HEK293 (cell line): ENCODE results near the gene DNMT3L.

ENCODE experiments used
- CTCF ChIA-PET: fragments of 350-600 bp; formaldehyde crosslinking; extraction: SDS; loops from one replicate; lab custom pipeline; 2021; ENCODE audit warnings: antibody characterized with exemption; lab: Yijun Ruan, JAX
- POLR2A ChIA-PET: fragments of 300-600 bp; formaldehyde crosslinking; extraction: SDS; loops from one replicate; lab custom pipeline; 2020; ENCODE audit warnings: antibody characterized with exemption, inconsistent platforms; lab: Yijun Ruan, JAX
- H3K27ac ChIP-seq: fragments of 200-500 bp; sonication (Bioruptor generic); 2 replicates; pipeline ENCODE4 v1.5.1; 2014; ENCODE audit warnings: low read depth, low read length, control low read depth, inconsistent platforms; ENCODE audit errors: extremely low read depth
- H3K36me3 ChIP-seq, 2 experiments: fragments of 200-500 bp in 1 of 2; sonication (Bioruptor generic) in 1 of 2; 1 replicate in 1 of 2; 2 replicates in 1 of 2; pipeline ENCODE4 v1.5.1; 2014 to 2017; ENCODE audit warnings: inconsistent platforms in 2 of 2, low read length in 2 of 2; ENCODE audit not compliant: control insufficient read depth in 2 of 2, insufficient read depth in 1 of 2
- H3K4me1 ChIP-seq: fragments of 200-500 bp; sonication (Bioruptor generic); 2 replicates; pipeline ENCODE4 v1.5.1; 2014; ENCODE audit warnings: mild to moderate bottlenecking, low read length, inconsistent platforms; ENCODE audit not compliant: control insufficient read depth, insufficient read depth
- H3K4me3 ChIP-seq: 2 replicates; pipeline ENCODE4 v1.5.1; 2011; ENCODE audit warnings: low read depth, mild to moderate bottlenecking, control low read depth, low read length, moderate library complexity
- H3K9me3 ChIP-seq: fragments of 200-500 bp; sonication (Bioruptor generic); 2 replicates; pipeline ENCODE4 v1.5.1; 2014; ENCODE audit warnings: low read depth, low read length, inconsistent platforms; ENCODE audit not compliant: control insufficient read depth, insufficient read depth
- BCL6B ChIP-seq: fragments of 450-650 bp; formaldehyde crosslinking; IDR thresholded peaks from 2 replicates; pipeline ENCODE4 v1.5.1; 2017; ENCODE audit warnings: missing biosample characterization, missing genetic modification characterization
- GLIS2 ChIP-seq: fragments of 450-650 bp; formaldehyde crosslinking; IDR thresholded peaks from 2 replicates; pipeline ENCODE4 v1.5.1; 2016; ENCODE audit warnings: missing biosample characterization, missing genetic modification characterization
- KLF1 ChIP-seq: fragments of 450-650 bp; formaldehyde crosslinking; IDR thresholded peaks from 2 replicates; pipeline ENCODE4 v1.5.1; 2016; ENCODE audit warnings: missing biosample characterization, missing genetic modification characterization
- KLF10 ChIP-seq: fragments of 450-650 bp; IDR thresholded peaks from 2 replicates; pipeline ENCODE4 v1.5.1; 2018; ENCODE audit warnings: missing biosample characterization, mild to moderate bottlenecking, missing genetic modification characterization
- KLF9 ChIP-seq: fragments of 450-650 bp; formaldehyde crosslinking; IDR thresholded peaks from 2 replicates; pipeline ENCODE4 v1.5.1; 2016; ENCODE audit warnings: missing biosample characterization, missing genetic modification characterization, low read depth
- PRDM1 ChIP-seq: fragments of 450-650 bp; formaldehyde crosslinking; IDR thresholded peaks from 2 replicates; pipeline ENCODE4; 2016; ENCODE audit warnings: missing biosample characterization, missing genetic modification characterization
- RBAK ChIP-seq: fragments of 450-650 bp; formaldehyde crosslinking; IDR thresholded peaks from 2 replicates; pipeline ENCODE4 v1.5.1; 2016; ENCODE audit warnings: missing biosample characterization, missing genetic modification characterization
- SP7 ChIP-seq: fragments of 450-650 bp; formaldehyde crosslinking; IDR thresholded peaks from 2 replicates; pipeline ENCODE4 v1.5.1; 2016; ENCODE audit warnings: missing biosample characterization, missing genetic modification characterization
- WT1 ChIP-seq: fragments of 450-650 bp; formaldehyde crosslinking; IDR thresholded peaks from 2 replicates; pipeline ENCODE4 v1.5.1; 2016; ENCODE audit warnings: missing biosample characterization, missing genetic modification characterization
- ZBTB1 ChIP-seq: fragments of 450-650 bp; formaldehyde crosslinking; IDR thresholded peaks from 2 replicates; pipeline ENCODE4 v1.5.1; 2016; ENCODE audit warnings: missing biosample characterization, missing genetic modification characterization
- ZFHX2 ChIP-seq: fragments of 450-650 bp; formaldehyde crosslinking; conservative IDR thresholded peaks from 2 replicates; pipeline ENCODE4 v1.5.1; 2016; ENCODE audit warnings: missing biosample characterization, missing genetic modification characterization
- ZFP41 ChIP-seq: fragments of 450-650 bp; formaldehyde crosslinking; IDR thresholded peaks from 2 replicates; pipeline ENCODE4 v1.5.1; 2016; ENCODE audit warnings: missing biosample characterization, missing genetic modification characterization, borderline replicate concordance
- ZNF114 ChIP-seq: fragments of 450-650 bp; formaldehyde crosslinking; IDR thresholded peaks from 2 replicates; pipeline ENCODE4 v1.5.0; 2017; ENCODE audit warnings: missing biosample characterization, missing genetic modification characterization
- ZNF121 ChIP-seq: fragments of 450-650 bp; formaldehyde crosslinking; IDR thresholded peaks from 2 replicates; pipeline ENCODE4 v1.5.1; 2016; ENCODE audit warnings: missing biosample characterization, missing genetic modification characterization
- ZNF133 ChIP-seq: fragments of 450-650 bp; formaldehyde crosslinking; IDR thresholded peaks from 2 replicates; pipeline ENCODE4 v1.5.1; 2016; ENCODE audit warnings: missing biosample characterization, missing genetic modification characterization
- ZNF16 ChIP-seq: fragments of 450-650 bp; formaldehyde crosslinking; IDR thresholded peaks from 2 replicates; pipeline ENCODE4 v1.5.1; 2016; ENCODE audit warnings: low read depth, missing biosample characterization, missing genetic modification characterization
- ZNF292 ChIP-seq: fragments of 450-650 bp; formaldehyde crosslinking; IDR thresholded peaks from 2 replicates; pipeline ENCODE4 v1.5.1; 2016; ENCODE audit warnings: low read depth, missing biosample characterization, missing genetic modification characterization, borderline replicate concordance
- ZNF335 ChIP-seq: fragments of 450-650 bp; formaldehyde crosslinking; conservative IDR thresholded peaks from 2 replicates; pipeline ENCODE4 v1.5.1; 2016; ENCODE audit warnings: missing biosample characterization, missing genetic modification characterization
- ZNF354C ChIP-seq: fragments of 450-650 bp; formaldehyde crosslinking; IDR thresholded peaks from 2 replicates; pipeline ENCODE4 v1.5.1; 2016; ENCODE audit warnings: missing biosample characterization, missing genetic modification characterization, low read depth, borderline replicate concordance
- ZNF391 ChIP-seq: fragments of 450-650 bp; formaldehyde crosslinking; IDR thresholded peaks from 2 replicates; pipeline ENCODE4 v1.5.1; 2016; ENCODE audit warnings: low read depth, missing biosample characterization, missing genetic modification characterization, borderline replicate concordance
- ZNF423 ChIP-seq: fragments of 450-650 bp; formaldehyde crosslinking; IDR thresholded peaks from 2 replicates; pipeline ENCODE4 v1.5.1; 2016; ENCODE audit warnings: missing biosample characterization, missing genetic modification characterization
- ZNF473 ChIP-seq: fragments of 450-650 bp; formaldehyde crosslinking; IDR thresholded peaks from 2 replicates; pipeline ENCODE4 v1.5.1; 2017; ENCODE audit warnings: missing biosample characterization, missing genetic modification characterization
- ZNF664 ChIP-seq: fragments of 450-650 bp; formaldehyde crosslinking; IDR thresholded peaks from 2 replicates; pipeline ENCODE4 v1.5.1; 2016; ENCODE audit warnings: missing biosample characterization, missing genetic modification characterization
- ZNF707 ChIP-seq: fragments of 450-650 bp; formaldehyde crosslinking; IDR thresholded peaks from 2 replicates; pipeline ENCODE4 v1.5.1; 2016; ENCODE audit warnings: missing biosample characterization, missing genetic modification characterization
- ZNF837 ChIP-seq: fragments of 450-650 bp; formaldehyde crosslinking; IDR thresholded peaks from 2 replicates; pipeline ENCODE4 v1.5.1; 2016; ENCODE audit warnings: missing biosample characterization, missing genetic modification characterization
- ZXDB ChIP-seq: fragments of 450-650 bp; formaldehyde crosslinking; IDR thresholded peaks from 2 replicates; pipeline ENCODE4 v1.5.1; 2016; ENCODE audit warnings: missing biosample characterization, missing genetic modification characterization
- TF ChIP-seq, protein P1 (sequence below): fragments of 450-650 bp; formaldehyde crosslinking; IDR thresholded peaks from 2 replicates; pipeline ENCODE4 v1.5.1; 2016; ENCODE audit warnings: missing biosample characterization, missing genetic modification characterization
- TF ChIP-seq, protein P2 (sequence below): fragments of 450-650 bp; formaldehyde crosslinking; IDR thresholded peaks from 2 replicates; pipeline ENCODE4 v1.5.1; 2016; ENCODE audit warnings: missing biosample characterization, missing genetic modification characterization
- TF ChIP-seq, protein P3 (sequence below): fragments of 450-650 bp; formaldehyde crosslinking; IDR thresholded peaks from 2 replicates; pipeline ENCODE4 v1.5.0; 2017; ENCODE audit warnings: missing biosample characterization, missing genetic modification characterization, borderline replicate concordance

Gene DNMT3L

GRCh38 chr21:44296916-44297315 is 35.2 kb upstream of the DNMT3L start (continued):
- TF ChIP-seq ZNF423 (tag by site-specific recombination): no peak
- TF ChIP-seq ZNF707 (tag by site-specific recombination): no peak
- no peak for TF ChIP-seq ZNF133 (tag by site-specific recombination)
- TF ChIP-seq, protein P1, sequence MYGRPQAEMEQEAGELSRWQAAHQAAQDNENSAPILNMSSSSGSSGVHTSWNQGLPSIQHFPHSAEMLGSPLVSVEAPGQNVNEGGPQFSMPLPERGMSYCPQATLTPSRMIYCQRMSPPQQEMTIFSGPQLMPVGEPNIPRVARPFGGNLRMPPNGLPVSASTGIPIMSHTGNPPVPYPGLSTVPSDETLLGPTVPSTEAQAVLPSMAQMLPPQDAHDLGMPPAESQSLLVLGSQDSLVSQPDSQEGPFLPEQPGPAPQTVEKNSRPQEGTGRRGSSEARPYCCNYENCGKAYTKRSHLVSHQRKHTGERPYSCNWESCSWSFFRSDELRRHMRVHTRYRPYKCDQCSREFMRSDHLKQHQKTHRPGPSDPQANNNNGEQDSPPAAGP: no peak
- no peak for TF ChIP-seq WT1 (tag by site-specific recombination)
- TF ChIP-seq ZNF114 (tag by site-specific recombination): no peak

DNA sequence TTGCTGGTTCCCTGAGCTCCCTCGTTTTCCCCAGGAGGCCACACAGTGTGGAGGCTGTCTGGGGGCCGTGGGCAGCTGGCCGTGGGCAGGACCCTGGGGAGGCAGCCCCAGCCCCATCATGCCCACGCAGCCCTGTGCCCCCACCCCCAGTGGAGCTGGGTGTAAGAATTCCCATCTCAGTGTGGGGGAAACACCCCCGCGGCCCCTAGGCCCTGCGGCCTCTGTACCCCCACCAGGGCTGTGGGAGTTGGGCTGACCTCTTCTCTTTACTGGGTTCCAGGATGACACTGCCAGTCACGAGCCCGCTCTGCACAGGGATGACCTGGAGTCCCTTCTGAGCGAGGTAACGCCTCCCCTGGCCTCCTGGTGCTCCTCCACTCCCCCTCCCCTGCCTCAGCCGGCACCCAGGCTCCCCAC is 34.4 kb upstream of the DNMT3L start:
- ChIA-PET CTCF (interaction anchor here (1.0 to 1.5 kb wide), 2 partner anchors 9 kb away, joined by 3 to 4 read pairs; no protein-coding TSS in a partner anchor), POLR2A (no interaction called here)
- no peaks in the 10 kb centered on the region for H3K9me3 ChIP-seq
- no peak overlapping the region for H3K4me3 ChIP-seq
- no peak overlapping the region for H3K27ac ChIP-seq
- H3K36me3 ChIP-seq: no peaks in the 10 kb centered on the region
- H3K4me1 ChIP-seq: peaks cover 8% of the 10 kb centered on the region; the same call in 1 of the 2 replicates
- peak; percentile 57 for TF ChIP-seq GLIS2 (tag by site-specific recombination)
- no peak for TF ChIP-seq ZNF335
- TF ChIP-seq, protein P2, sequence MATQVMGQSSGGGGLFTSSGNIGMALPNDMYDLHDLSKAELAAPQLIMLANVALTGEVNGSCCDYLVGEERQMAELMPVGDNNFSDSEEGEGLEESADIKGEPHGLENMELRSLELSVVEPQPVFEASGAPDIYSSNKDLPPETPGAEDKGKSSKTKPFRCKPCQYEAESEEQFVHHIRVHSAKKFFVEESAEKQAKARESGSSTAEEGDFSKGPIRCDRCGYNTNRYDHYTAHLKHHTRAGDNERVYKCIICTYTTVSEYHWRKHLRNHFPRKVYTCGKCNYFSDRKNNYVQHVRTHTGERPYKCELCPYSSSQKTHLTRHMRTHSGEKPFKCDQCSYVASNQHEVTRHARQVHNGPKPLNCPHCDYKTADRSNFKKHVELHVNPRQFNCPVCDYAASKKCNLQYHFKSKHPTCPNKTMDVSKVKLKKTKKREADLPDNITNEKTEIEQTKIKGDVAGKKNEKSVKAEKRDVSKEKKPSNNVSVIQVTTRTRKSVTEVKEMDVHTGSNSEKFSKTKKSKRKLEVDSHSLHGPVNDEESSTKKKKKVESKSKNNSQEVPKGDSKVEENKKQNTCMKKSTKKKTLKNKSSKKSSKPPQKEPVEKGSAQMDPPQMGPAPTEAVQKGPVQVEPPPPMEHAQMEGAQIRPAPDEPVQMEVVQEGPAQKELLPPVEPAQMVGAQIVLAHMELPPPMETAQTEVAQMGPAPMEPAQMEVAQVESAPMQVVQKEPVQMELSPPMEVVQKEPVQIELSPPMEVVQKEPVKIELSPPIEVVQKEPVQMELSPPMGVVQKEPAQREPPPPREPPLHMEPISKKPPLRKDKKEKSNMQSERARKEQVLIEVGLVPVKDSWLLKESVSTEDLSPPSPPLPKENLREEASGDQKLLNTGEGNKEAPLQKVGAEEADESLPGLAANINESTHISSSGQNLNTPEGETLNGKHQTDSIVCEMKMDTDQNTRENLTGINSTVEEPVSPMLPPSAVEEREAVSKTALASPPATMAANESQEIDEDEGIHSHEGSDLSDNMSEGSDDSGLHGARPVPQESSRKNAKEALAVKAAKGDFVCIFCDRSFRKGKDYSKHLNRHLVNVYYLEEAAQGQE (tag by site-specific recombination): no peak
- TF ChIP-seq ZNF16 (tag by site-specific recombination): no peak
- no peak for TF ChIP-seq BCL6B
- no peak for TF ChIP-seq KLF10 (tag by site-specific recombination)
- TF ChIP-seq RBAK: no peak
- no peak for TF ChIP-seq SP7 (tag by site-specific recombination)
- TF ChIP-seq ZNF391 (tag by site-specific recombination): no peak
- no peak for TF ChIP-seq KLF9 (tag by site-specific recombination)
- TF ChIP-seq ZNF837 (tag by site-specific recombination): no peak
- no peak for TF ChIP-seq ZNF664 (tag by site-specific recombination)
- no peak for TF ChIP-seq ZBTB1 (tag by site-specific recombination)
- TF ChIP-seq ZNF121 (tag by site-specific recombination): no peak
- no peak for TF ChIP-seq ZNF473
- no peak for TF ChIP-seq PRDM1 (tag by site-specific recombination)
- TF ChIP-seq KLF1: no peak
- TF ChIP-seq ZFP41 (tag by site-specific recombination): no peak
- TF ChIP-seq ZNF292 (tag by site-specific recombination): no peak
- TF ChIP-seq, protein P3, sequence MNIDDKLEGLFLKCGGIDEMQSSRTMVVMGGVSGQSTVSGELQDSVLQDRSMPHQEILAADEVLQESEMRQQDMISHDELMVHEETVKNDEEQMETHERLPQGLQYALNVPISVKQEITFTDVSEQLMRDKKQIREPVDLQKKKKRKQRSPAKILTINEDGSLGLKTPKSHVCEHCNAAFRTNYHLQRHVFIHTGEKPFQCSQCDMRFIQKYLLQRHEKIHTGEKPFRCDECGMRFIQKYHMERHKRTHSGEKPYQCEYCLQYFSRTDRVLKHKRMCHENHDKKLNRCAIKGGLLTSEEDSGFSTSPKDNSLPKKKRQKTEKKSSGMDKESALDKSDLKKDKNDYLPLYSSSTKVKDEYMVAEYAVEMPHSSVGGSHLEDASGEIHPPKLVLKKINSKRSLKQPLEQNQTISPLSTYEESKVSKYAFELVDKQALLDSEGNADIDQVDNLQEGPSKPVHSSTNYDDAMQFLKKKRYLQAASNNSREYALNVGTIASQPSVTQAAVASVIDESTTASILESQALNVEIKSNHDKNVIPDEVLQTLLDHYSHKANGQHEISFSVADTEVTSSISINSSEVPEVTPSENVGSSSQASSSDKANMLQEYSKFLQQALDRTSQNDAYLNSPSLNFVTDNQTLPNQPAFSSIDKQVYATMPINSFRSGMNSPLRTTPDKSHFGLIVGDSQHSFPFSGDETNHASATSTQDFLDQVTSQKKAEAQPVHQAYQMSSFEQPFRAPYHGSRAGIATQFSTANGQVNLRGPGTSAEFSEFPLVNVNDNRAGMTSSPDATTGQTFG (tag by site-specific recombination): no peak
- no peak for TF ChIP-seq ZNF133 (tag by site-specific recombination)
- TF ChIP-seq ZNF354C (tag by site-specific recombination): no peak
- peak; percentile 98 for TF ChIP-seq ZFHX2
- TF ChIP-seq ZXDB (tag by site-specific recombination): no peak
